NCI-H345 (cell line): ENCODE data around the gene RFTN1.
"Not testable (repeated sequence)": the region's sequence is repeated elsewhere in the genome, so short reads cannot be mapped to it uniquely, and the experiment has no call there.

Experiments used
- DNase-seq: peaks from one replicate; lab custom pipeline; 2025; lab: John Stamatoyannopoulos, UW

RFTN1 gene

GRCh38 chr3:16329036-16329825, 184.3 kb downstream of the RFTN1 start:
- no peak for DNase-seq

DNA sequence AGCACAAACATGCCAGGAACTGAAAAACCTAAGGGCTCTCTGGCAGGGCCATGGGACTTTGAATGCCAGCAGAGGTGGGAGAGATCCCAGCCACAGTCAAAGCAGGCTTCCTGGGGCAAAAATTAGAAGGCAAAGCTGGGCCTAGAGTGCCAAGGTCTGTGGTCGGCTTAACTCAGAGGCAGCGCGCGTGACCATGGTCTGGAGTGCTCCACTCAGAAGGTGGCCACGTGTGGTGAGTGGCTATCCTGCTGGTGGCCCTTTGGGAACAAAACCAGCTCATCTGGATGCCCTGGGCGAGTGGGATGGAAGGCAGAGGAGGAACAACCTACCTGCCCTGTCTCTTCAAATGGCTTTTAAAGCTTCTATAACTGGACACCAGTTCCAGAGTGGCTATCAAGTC, 185.4 kb downstream of the RFTN1 start:
- no peak for DNase-seq

DNA sequence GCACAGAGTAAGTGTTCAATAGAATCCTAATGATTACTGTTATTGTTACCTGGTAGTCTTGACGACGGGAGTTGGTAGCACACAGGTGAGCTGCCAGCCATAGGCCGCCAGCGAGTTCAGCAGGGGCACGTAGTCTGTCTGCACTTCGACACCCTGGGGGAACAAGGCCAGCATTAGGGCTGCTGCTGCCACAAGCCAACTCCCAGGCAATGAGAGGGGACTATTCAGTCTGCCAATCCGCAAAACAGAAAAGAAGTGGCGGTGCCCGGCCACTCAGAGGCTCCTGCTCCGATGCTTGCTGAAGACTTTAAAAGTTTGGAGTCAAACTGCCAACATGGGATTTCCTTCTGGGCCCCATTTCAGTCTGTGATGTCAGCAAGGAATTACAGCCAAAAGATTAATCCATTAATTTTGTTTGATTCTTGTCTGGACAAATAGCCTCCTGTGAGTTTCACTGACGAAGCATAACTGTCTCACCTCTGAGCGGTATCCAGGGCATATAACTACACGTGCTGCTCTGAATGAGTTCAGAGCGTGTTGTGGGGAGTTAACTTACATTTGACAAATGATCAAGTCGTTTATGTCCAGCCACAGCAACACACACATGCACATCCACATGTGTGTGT, 186.7 kb downstream of the RFTN1 start:
- no peak for DNase-seq

- DNase-seq = no peak
Measured at GRCh38 chr3:16325850-16326249, 187.6 kb downstream of the RFTN1 start.

- DNase-seq = no peak
Measured at GRCh38 chr3:16323737-16324136, 189.8 kb downstream of the RFTN1 start.

- no peak for DNase-seq
Measured at GRCh38 chr3:16322189-16322588, 191.3 kb downstream of the RFTN1 start.

GRCh38 chr3:16320711-16321110, 192.8 kb downstream of the RFTN1 start:
- DNase-seq = no peak

- no peak for DNase-seq
Measured at GRCh38 chr3:16319723-16320122, 193.8 kb downstream of the RFTN1 start.

DNA sequence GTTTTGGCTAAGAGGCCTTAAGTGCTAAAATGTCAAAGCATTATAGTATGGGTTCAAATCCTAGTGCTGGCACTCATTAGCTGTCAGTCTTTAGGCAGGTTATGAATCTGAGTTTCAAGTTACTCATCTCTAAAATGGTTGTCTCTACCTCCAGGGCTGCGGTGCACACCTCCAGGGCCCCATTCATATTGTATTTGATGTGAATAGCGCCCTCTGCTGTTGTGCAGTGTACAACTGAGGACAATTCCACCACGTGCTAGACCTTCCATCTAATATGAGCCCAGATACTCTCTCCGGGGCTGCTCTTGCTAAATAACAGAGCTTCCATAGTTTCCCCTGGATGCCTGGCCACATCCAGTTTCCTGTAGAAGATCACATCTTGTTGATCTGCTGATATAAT, 194.2 kb downstream of the RFTN1 start:
- DNase-seq = no peak

DNA sequence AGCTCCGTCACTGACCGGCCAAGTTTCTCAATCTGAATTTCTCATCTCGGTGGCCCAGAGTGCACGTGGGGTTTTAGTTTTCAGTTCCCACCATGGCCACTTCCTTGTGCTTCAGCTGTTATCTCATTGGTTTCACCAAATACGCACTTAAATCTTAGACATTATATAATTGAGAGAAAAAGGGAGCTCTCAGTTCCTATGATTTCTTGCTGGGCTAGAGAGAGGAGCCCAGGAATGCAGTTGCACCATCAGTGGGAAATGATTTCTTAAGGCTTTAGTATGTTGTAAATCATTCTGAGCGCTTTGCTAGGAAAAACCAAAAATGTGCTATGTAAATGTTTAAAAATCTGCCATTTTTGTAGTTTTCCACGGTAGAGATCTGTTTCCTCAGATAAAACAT, 195.3 kb downstream of the RFTN1 start:
- no peak for DNase-seq

DNA sequence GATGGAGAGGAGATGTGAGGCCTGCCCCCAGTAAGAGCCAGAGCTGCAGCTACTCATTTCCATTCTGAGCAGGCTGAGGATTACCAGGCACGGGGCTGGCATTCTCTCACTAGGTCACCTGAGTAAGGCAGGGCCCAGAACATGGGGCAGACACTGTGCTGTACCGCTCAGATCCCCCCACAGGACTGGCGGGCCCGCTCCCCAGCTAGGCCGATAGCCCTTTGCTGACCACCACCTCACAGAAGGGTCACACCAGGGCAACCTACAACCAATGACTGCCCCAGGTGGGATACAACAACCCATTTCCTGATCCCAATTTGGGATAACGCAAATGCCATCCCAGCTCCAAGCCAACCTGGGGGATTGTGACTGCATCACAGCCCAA, 195.9 kb downstream of the RFTN1 start:
- no peak for DNase-seq

- DNase-seq = no peak
Measured at GRCh38 chr3:16316847-16317560, 196.5 kb downstream of the RFTN1 start.

DNA sequence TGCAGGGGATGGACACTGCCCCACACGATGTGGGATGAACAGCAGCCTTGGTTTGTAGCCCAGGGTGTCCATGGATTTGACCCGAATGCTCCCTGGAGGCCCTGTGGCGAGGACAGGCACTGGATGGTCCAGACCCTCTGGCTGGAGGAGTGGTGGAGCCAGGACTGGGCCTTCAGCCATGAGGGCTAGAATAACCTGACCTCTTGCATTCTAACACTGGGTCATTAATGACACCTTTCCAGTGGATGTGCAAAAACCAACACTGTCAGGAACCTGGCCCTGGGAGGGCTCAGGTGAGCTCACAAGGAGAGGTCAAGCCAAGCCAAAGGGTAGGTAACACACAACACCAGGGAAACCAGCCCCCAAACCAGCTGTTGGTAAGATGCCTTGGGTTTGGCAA, 197.1 kb downstream of the RFTN1 start:
- DNase-seq = no peak

GRCh38 chr3:16315623-16316022, 197.9 kb downstream of the RFTN1 start:
- DNase-seq = no peak

DNA sequence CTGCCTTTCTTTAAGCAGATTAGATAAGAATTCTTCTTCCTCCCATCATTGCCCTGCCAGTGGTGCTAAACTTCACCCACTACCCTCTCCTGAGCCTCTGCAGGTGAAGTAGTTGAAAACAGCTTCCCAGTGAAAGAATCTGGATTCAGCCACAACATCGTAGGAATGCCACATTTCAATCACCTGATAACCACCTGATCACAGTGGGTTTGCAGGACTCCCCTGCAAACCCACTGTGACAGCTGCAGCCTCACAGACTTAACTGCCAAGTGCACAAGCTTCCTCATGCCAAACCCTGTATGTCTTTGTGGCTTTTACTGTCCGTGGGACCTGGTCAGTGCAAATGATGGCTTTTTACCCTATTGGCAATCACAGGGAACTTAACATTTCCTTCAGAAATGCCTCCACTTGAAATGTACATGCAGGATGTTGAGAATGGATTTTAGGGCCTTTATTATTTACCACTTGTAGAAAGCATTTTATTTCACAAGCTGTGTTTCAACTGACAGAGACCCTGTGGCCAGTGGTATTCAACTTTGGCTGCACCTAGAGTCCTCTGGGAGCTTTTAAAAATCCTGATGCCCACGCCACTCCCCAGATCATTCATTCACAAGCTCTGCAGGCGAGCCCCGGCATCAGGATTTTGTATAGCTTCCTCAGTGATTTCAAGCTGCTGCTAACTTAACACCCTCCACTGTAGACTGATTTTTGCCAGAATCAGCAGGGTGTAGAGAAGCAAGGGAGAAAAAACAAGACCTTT, 199.4 kb downstream of the RFTN1 start:
- no peak for DNase-seq

- DNase-seq = no peak
Measured at GRCh38 chr3:16311960-16312451, 201.5 kb downstream of the RFTN1 start.

DNA sequence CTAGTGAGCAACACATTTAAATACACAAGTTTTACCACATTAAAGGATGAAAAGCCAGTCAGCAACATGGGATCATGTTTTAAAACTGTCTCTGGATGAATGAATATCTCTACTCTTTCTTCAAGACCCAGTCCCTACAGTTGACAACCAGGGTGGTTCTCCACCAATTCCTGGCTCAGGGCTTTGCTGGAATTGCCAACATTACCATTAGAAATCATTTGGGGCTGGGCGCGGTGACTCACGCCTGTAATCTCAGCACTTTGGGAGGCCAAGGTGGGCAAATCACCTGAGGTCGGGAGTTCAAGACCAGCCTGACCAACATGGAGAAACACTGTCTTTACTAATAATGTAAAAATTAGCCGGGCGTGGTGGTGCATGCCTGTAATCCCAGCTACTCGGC, 203.0 kb downstream of the RFTN1 start:
- DNase-seq = not testable (repeated sequence)

DNA sequence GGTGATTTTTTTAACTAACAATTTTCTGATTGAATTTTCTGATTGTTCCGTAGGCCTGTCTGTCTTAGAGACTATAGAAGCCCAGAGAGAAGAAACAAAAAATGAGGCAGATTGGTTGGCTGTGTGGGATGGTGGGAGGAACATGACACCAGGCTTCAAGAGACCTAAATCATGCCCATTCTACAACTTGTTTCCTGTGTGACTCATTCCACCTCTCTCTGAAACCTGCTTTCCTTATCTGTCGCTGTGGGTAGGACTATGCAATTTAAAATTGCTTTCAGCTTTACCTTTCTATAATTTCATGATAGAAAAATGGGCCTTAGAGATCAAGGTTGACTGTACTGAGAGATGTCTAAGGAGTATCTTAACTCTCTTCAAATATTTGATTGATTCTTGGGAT, 203.9 kb downstream of the RFTN1 start:
- DNase-seq = no peak

- DNase-seq = no peak
Measured at GRCh38 chr3:16308727-16309126, 204.8 kb downstream of the RFTN1 start.

- no peak for DNase-seq
Measured at GRCh38 chr3:16307832-16308531, 205.5 kb downstream of the RFTN1 start.

DNA sequence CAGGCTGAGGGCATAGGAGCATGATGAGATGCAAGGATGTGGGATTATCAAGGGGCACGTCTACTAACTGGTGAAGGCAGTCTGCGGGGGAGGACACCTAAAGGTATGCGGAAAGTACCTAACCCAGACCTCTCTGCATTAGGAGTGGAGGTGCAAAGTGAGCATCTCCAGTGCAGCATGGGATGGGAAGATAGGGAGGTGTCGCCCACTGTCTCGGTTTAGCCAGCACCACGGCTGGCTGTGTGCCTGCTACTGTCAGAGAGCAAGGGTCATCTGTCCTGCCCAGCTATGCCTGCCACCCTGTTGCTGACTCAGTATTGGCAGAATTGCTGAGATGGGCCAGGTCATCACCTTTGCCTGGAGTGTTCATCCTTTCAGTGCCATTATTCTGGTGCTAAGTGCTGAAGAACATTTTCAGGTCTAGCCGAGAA, 208.4 kb downstream of the RFTN1 start:
- DNase-seq = no peak
